Cardiac muscle cell (in vitro differentiated cells and primary cell): ENCODE data around the gene SELENOI. TPM values are rescaled to one million over a fixed set of nuclear protein-coding genes. Genes with fewer than 3 reads are reported as not detected.

Source experiments
- DNase-seq, 2 donors: peaks; one replicate each; pipeline versions ENCODE4 v3.0.0 to v3.0.0-alpha.2; 2010 to 2017; ENCODE audit warnings: low read depth in 1 of 2, low spot score in 1 of 2
- H3K27ac ChIP-seq: fragments of 200-600 bp; sonication (generic); 2 replicates; pipeline ENCODE4 v1.5.1; 2016
- H3K27me3 ChIP-seq: fragments of 200-600 bp; sonication (generic); 2 replicates; pipeline ENCODE4 v1.6.0; 2016; ENCODE audit warnings: control low read depth
- H3K36me3 ChIP-seq: fragments of 200-600 bp; sonication (generic); 2 replicates; pipeline ENCODE4 v1.5.1; 2016; ENCODE audit warnings: control low read depth
- H3K4me1 ChIP-seq: fragments of 200-600 bp; sonication (generic); 2 replicates; pipeline ENCODE4 v1.8.1; 2017; ENCODE audit warnings: low read depth, mild to moderate bottlenecking, mixed run types
- H3K4me3 ChIP-seq: fragments of 200-600 bp; sonication (generic); 2 replicates; pipeline ENCODE4 v1.5.1; 2016; ENCODE audit warnings: mild to moderate bottlenecking
- H3K9me3 ChIP-seq: fragments of 200-600 bp; sonication (generic); 2 replicates; pipeline ENCODE4 v1.5.1; 2017; ENCODE audit warnings: low read depth, mild to moderate bottlenecking, control low read depth
- polyA plus RNA-seq: library from polyadenylated mRNA; unstranded; fragments of >200 nt; fragmentation: Nextera tagmentation; extraction: Ambion mirVana; gene quantifications from 2 replicates; pipeline ENCODE4 v1.2.1, GENCODE V29; 2016
- total RNA-seq: library from RNA; depleted of rRNA; stranded (reverse); fragments of >200 nt; gene quantifications from 2 replicates; pipeline ENCODE4 v1.2.3, GENCODE V29; 2016
- TF ChIP-seq, protein P1 (sequence below): IDR thresholded peaks from 2 replicates; pipeline ENCODE4 v1.5.1; 2012; ENCODE audit warnings: low read depth, mild to moderate bottlenecking, low read length

SELENOI gene
- total and polyA plus RNA-seq, 2 experiments from 2014 or later = 9.3 to 10.4 TPM

DNA sequence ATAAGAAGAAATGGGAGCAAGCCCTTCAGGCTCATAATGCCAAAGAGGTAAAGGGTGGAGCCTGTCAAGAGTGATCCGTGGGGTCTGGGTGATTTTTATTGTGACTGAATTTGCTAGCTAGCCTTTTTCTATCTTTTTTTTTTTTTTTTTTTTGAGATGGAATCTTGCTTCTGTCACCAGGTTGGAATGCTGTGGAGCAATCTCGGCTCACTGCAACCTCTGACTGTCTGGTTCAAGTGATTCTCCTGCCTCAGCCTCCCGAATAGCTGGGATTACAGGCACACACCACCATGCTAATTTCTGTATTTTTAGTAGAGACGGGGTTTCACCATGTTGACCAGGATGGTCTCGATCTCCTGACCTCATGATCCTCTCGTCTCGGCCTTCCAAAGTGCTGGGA is 84.9 kb downstream of the SELENOI start:
- no peaks in the 10 kb centered on the region for H3K27me3 ChIP-seq
- H3K27ac ChIP-seq = no peak overlapping the region
- TF ChIP-seq, protein P1, sequence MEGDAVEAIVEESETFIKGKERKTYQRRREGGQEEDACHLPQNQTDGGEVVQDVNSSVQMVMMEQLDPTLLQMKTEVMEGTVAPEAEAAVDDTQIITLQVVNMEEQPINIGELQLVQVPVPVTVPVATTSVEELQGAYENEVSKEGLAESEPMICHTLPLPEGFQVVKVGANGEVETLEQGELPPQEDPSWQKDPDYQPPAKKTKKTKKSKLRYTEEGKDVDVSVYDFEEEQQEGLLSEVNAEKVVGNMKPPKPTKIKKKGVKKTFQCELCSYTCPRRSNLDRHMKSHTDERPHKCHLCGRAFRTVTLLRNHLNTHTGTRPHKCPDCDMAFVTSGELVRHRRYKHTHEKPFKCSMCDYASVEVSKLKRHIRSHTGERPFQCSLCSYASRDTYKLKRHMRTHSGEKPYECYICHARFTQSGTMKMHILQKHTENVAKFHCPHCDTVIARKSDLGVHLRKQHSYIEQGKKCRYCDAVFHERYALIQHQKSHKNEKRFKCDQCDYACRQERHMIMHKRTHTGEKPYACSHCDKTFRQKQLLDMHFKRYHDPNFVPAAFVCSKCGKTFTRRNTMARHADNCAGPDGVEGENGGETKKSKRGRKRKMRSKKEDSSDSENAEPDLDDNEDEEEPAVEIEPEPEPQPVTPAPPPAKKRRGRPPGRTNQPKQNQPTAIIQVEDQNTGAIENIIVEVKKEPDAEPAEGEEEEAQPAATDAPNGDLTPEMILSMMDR = no peak
- DNase-seq = peak in 1 of 2 donors; percentile 17
- H3K4me3 ChIP-seq = no peak overlapping the region
- H3K9me3 ChIP-seq = no peaks in the 10 kb centered on the region
- no peaks in the 10 kb centered on the region for H3K4me1 ChIP-seq
- no peaks in the 10 kb centered on the region for H3K36me3 ChIP-seq

DNA sequence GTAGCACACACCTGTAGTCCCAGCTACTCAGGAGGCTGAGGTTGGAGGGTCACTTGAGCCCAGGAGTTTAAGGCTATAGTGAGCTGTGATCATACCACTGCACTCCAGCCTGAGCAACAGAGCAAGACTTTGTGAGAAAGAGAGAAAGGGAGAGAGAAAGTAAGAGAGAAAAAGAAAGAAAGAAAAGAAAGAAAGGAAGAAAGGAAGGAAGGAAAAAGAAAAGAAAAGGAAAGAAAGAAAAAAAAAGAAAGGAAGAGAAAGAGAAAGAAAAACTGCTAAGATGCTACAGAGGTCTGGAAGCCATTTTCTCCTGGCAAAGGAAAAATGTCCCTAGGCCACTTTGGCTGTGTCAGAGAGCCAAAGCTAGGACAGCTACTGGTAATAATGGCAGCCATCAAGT is 86.4 kb downstream of the SELENOI start:
- no peaks in the 10 kb centered on the region for H3K9me3 ChIP-seq
- H3K4me3 ChIP-seq = no peak overlapping the region
- no peaks in the 10 kb centered on the region for H3K27me3 ChIP-seq
- H3K27ac ChIP-seq = no peak overlapping the region
- no peaks in the 10 kb centered on the region for H3K4me1 ChIP-seq
- no peaks in the 10 kb centered on the region for H3K36me3 ChIP-seq
- DNase-seq = no peak
- TF ChIP-seq, protein P1 = no peak

DNA sequence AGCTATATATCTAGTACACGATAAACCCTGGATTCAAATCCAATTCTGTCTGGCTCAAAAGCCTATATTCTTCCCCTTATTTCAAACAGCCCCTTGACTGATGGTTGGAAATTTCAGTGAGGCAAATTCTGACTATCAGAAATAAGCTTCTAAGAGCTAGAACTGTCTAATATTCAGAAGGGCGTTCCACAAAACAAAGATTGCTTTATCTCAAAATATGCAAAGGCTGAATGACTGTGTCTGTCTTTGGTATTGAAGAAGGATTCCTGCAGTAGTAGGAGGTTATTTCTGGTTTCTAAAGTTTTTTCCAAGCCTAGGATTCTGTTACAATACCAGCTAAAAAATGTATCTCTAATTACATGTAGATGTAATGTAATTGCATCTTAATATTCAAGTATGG is 86.9 kb downstream of the SELENOI start:
- no peaks in the 10 kb centered on the region for H3K9me3 ChIP-seq
- no peak overlapping the region for H3K27ac ChIP-seq
- no peak for DNase-seq
- H3K4me3 ChIP-seq = no peak overlapping the region
- TF ChIP-seq, protein P1 = no peak
- no peaks in the 10 kb centered on the region for H3K27me3 ChIP-seq
- H3K4me1 ChIP-seq = no peaks in the 10 kb centered on the region
- H3K36me3 ChIP-seq = no peaks in the 10 kb centered on the region

DNA sequence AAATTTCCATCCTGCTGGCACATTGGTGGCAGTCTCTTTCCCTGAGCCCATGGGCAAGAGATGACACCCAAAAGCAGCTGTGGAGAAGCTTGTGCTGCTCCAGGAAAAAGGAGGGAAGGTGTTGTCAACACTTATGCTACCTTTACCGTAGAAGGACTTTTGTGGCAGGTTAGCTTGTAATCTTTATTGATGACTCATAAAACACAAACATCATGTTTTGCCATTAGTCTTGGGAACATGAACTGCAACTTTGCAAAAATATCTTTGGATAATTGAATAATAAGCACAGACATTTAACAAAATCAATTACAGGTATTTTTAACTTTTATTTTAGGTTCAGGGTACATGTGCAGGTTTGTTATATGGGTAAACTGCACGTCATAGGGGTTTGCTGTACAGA is 89.2 kb downstream of the SELENOI start:
- H3K27me3 ChIP-seq = no peaks in the 10 kb centered on the region
- H3K4me1 ChIP-seq = no peaks in the 10 kb centered on the region
- no peaks in the 10 kb centered on the region for H3K36me3 ChIP-seq
- no peak overlapping the region for H3K27ac ChIP-seq
- TF ChIP-seq, protein P1 = no peak
- no peak overlapping the region for H3K4me3 ChIP-seq
- no peaks in the 10 kb centered on the region for H3K9me3 ChIP-seq
- no peak for DNase-seq

DNA sequence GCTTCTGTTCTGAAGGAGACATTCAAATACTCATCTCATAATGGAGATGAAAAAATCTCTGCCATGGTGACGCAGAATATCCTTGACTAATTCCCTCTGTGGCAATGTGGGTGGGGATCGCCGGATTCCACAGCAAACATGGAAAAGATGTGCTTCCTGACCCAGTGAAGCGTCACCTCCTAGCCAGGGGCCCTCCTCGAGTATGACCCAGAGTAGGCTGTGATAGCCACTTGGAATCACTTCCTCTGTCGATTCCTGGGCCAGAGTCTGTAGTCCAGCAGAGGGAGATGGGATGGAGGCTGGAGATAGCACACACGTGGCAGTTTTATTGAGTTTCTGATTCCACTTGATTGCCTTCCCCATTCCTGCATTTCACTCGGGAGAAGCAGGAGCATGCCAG is 92.6 kb downstream of the SELENOI start:
- TF ChIP-seq, protein P1 = no peak
- no peak overlapping the region for H3K4me3 ChIP-seq
- no peaks in the 10 kb centered on the region for H3K36me3 ChIP-seq
- no peaks in the 10 kb centered on the region for H3K27me3 ChIP-seq
- H3K27ac ChIP-seq = no peak overlapping the region
- DNase-seq = peak in 1 of 2 donors; percentile 41
- H3K9me3 ChIP-seq = no peaks in the 10 kb centered on the region
- no peaks in the 10 kb centered on the region for H3K4me1 ChIP-seq

DNA sequence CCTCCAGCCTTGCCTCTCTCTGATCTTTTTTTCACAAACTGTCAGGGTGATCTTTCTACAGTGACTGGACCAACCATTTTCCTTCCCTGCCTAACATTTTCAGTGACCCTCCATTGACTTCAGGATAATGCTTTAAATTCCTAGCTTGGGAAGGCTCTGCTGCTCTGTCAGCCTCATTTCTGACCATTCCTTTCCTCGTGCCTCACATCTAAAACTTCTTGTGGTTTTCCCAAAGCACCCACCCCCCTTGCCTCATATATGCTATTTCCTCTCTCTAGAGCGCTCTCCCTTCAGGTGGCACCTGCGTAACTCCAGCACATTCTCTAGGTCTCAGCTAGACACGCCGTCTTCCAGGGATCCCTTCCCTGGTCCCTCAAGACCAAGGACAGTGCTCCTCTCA is 93.0 kb downstream of the SELENOI start:
- H3K4me3 ChIP-seq = no peak overlapping the region
- TF ChIP-seq, protein P1 = no peak
- no peaks in the 10 kb centered on the region for H3K27me3 ChIP-seq
- no peaks in the 10 kb centered on the region for H3K4me1 ChIP-seq
- H3K27ac ChIP-seq = no peak overlapping the region
- no peaks in the 10 kb centered on the region for H3K36me3 ChIP-seq
- DNase-seq = no peak
- no peaks in the 10 kb centered on the region for H3K9me3 ChIP-seq
